DOHH2 (cell line): ENCODE measurements around the gene PPP2R2B.

Experiments
- H3F3A ChIP-seq: fragments of 200-600 bp; sonication (generic), shearing (Covaris generic); 2 replicates; pipeline ENCODE4 v1.6.0; 2016; ENCODE audit warnings: antibody characterized with exemption, mild to moderate bottlenecking; ENCODE audit not compliant: control insufficient read depth, insufficient read depth
- H3K27ac ChIP-seq: fragments of 200-600 bp; sonication (generic); 2 replicates; pipeline ENCODE4 v1.5.1; 2014; ENCODE audit warnings: low read depth, mild to moderate bottlenecking, low read length, moderate library complexity
- H3K27me3 ChIP-seq: fragments of 200-600 bp; sonication (generic); 2 replicates; pipeline ENCODE4 v1.6.1; 2014; ENCODE audit warnings: mild to moderate bottlenecking, low read length, mixed read lengths; ENCODE audit not compliant: control insufficient read depth
- H3K36me3 ChIP-seq: fragments of 200-600 bp; sonication (generic); 2 replicates; pipeline ENCODE4 v1.6.1; 2014; ENCODE audit warnings: mild to moderate bottlenecking, low read length, moderate library complexity, mixed read lengths; ENCODE audit not compliant: control insufficient read depth
- H3K4me1 ChIP-seq: fragments of 200-600 bp; sonication (generic); 2 replicates; pipeline ENCODE4 v1.6.1; 2014; ENCODE audit warnings: mild to moderate bottlenecking, low read length, mixed read lengths; ENCODE audit not compliant: control insufficient read depth
- H3K4me2 ChIP-seq: fragments of 200-600 bp; sonication (generic); 2 replicates; pipeline ENCODE4 v1.6.0; 2014; ENCODE audit warnings: mild to moderate bottlenecking, low read length, moderate library complexity
- H3K4me3 ChIP-seq: fragments of 200-600 bp; sonication (generic); 2 replicates; pipeline ENCODE4 v1.5.1; 2014; ENCODE audit warnings: mild to moderate bottlenecking, low read length, mixed read lengths
- H3K79me2 ChIP-seq: fragments of 200-600 bp; sonication (generic); 2 replicates; pipeline ENCODE4 v1.6.1; 2014; ENCODE audit warnings: mild to moderate bottlenecking, low read length, mixed read lengths; ENCODE audit not compliant: control insufficient read depth
- H3K9me2 ChIP-seq: fragments of 200-600 bp; sonication (generic); replicated peaks from 2 replicates; pipeline ENCODE4 v1.6.1; 2014; ENCODE audit warnings: mild to moderate bottlenecking, low read length, mixed read lengths; ENCODE audit not compliant: control insufficient read depth
- H3K9me3 ChIP-seq: fragments of 200-600 bp; sonication (generic); 2 replicates; pipeline ENCODE4 v1.6.1; 2014; ENCODE audit warnings: antibody characterized with exemption, low read length, mixed read lengths; ENCODE audit not compliant: control insufficient read depth, insufficient read depth
- H4K20me1 ChIP-seq: fragments of 200-600 bp; sonication (generic); 2 replicates; pipeline ENCODE4 v1.6.0; 2014; ENCODE audit warnings: low read depth, mild to moderate bottlenecking, antibody characterized with exemption, low read length, moderate library complexity; ENCODE audit not compliant: control insufficient read depth, insufficient read depth
- CTCF ChIP-seq: fragments of 200-600 bp; sonication (generic); IDR thresholded peaks from one replicate; pipeline ENCODE4 v1.5.1; 2014; ENCODE audit warnings: antibody characterized with exemption, mild to moderate bottlenecking, low read depth, low read length; ENCODE audit not compliant: poor library complexity, severe bottlenecking
- EZH2phosphoT487 ChIP-seq: fragments of 200-600 bp; sonication (generic); IDR thresholded peaks from 2 replicates; pipeline ENCODE4 v1.6.1; 2017; ENCODE audit warnings: borderline replicate concordance, mild to moderate bottlenecking, antibody characterized with exemption, low read length, moderate library complexity, mixed read lengths

PPP2R2B gene

GRCh38 chr5:146860213-146860893, 18.2 kb downstream of the PPP2R2B start:
- no peak overlapping the region for H3K4me2 ChIP-seq
- no peak overlapping the region for H3K4me3 ChIP-seq
- TF ChIP-seq EZH2phosphoT487: no peak
- no peak for TF ChIP-seq CTCF
- H3K36me3 ChIP-seq: no peaks in the 10 kb centered on the region
- H3K27ac ChIP-seq: no peak overlapping the region
- H3K27me3 ChIP-seq: no peaks in the 10 kb centered on the region
- no peaks in the 10 kb centered on the region for H3K79me2 ChIP-seq
- no peaks in the 10 kb centered on the region for H3K9me2 ChIP-seq
- no peaks in the 10 kb centered on the region for H4K20me1 ChIP-seq
- no peaks in the 10 kb centered on the region for H3K9me3 ChIP-seq
- no peaks in the 10 kb centered on the region for H3K4me1 ChIP-seq
- no peaks in the 10 kb centered on the region for H3F3A ChIP-seq

GRCh38 chr5:146852089-146852488, 26.5 kb downstream of the PPP2R2B start:
- TF ChIP-seq EZH2phosphoT487 (no peak), CTCF (no peak)
- H4K20me1 ChIP-seq: no peaks in the 10 kb centered on the region
- H3K4me2 ChIP-seq: no peak overlapping the region
- H3K79me2 ChIP-seq: no peaks in the 10 kb centered on the region
- H3K4me1 ChIP-seq: no peaks in the 10 kb centered on the region
- no peaks in the 10 kb centered on the region for H3K9me2 ChIP-seq
- no peaks in the 10 kb centered on the region for H3K9me3 ChIP-seq
- no peak overlapping the region for H3K4me3 ChIP-seq
- H3K36me3 ChIP-seq: no peaks in the 10 kb centered on the region
- H3K27ac ChIP-seq: no peak overlapping the region
- H3F3A ChIP-seq: no peaks in the 10 kb centered on the region
- no peaks in the 10 kb centered on the region for H3K27me3 ChIP-seq

- no peaks in the 10 kb centered on the region for H3K9me3 ChIP-seq
- no peaks in the 10 kb centered on the region for H3K79me2 ChIP-seq
- no peaks in the 10 kb centered on the region for H3K4me1 ChIP-seq
- H4K20me1 ChIP-seq: no peaks in the 10 kb centered on the region
- H3K27ac ChIP-seq: no peak overlapping the region
- no peaks in the 10 kb centered on the region for H3K27me3 ChIP-seq
- no peaks in the 10 kb centered on the region for H3K9me2 ChIP-seq
- no peak overlapping the region for H3K4me2 ChIP-seq
- TF ChIP-seq EZH2phosphoT487 (no peak), CTCF (no peak)
- no peaks in the 10 kb centered on the region for H3F3A ChIP-seq
- H3K4me3 ChIP-seq: no peak overlapping the region
- H3K36me3 ChIP-seq: no peaks in the 10 kb centered on the region
These were observed 27.4 kb downstream of the PPP2R2B start for GRCh38 chr5:146851133-146851532.
